ENCODE results near the gene NTNG1.

Gene NTNG1

DNA sequence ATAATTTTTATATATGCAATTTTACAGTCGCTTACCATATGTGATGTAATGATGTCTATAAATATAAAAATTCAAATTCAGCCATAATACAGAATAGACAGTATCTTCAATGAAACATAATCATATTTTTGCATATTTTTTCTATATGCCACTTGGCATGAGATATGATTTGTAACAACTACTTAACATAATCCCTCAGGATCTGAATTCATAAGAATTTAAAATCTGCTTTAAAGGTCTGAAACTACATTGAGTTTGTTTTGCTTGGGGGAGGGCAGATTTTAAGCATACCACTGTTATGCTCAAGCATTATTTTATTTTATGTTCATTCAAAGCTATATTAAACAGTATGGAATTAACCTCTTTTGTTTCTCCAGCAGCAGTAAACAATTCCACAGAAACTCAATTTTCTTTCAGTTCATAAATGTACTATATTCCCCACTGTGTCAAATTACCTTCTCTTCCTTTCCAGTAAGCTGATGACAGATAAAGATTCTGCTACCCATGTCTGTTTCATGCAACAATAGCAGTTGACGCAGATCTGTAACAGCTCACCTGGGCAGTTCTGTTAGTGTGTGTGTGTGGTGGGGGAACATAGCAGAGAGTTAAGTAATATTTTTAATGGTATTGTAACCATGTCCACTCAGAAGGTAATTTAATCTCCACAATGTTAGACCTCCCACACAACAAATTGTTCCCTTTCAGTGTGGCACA is 224.8 kb downstream of the NTNG1 start:
- Mint-ChIP-seq H3K27me3 (peaks cover 16% of the 10 kb centered on the region), H3K9me3 (no peaks in the 10 kb centered on the region), H3K4me3 (no peak overlapping the region), H3K36me3 (ENCODE audit: insufficient read depth) (no peaks in the 10 kb centered on the region), H3K4me1 (no peaks in the 10 kb centered on the region), H3K27ac (ENCODE audit: low read depth) (no peak overlapping the region)
- ATAC-seq (replicated peaks; ENCODE audit: extremely low read depth, poor library complexity, severe bottlenecking) (no peak), DNase-seq (ENCODE audit: low spot score in 2 of 2) (no peak)

GRCh38 chr1:107378426-107378825 is 237.6 kb downstream of the NTNG1 start:
- DNase-seq (ENCODE audit: low spot score in 2 of 2) (no peak), ATAC-seq (replicated peaks; ENCODE audit: extremely low read depth, poor library complexity, severe bottlenecking) (no peak)
- Mint-ChIP-seq H3K4me1 (no peaks in the 10 kb centered on the region), H3K9me3 (no peaks in the 10 kb centered on the region), H3K27me3 (peaks cover 57% of the 10 kb centered on the region), H3K36me3 (ENCODE audit: insufficient read depth) (no peaks in the 10 kb centered on the region), H3K27ac (ENCODE audit: low read depth) (no peak overlapping the region), H3K4me3 (no peak overlapping the region)

GRCh38 chr1:107378866-107379265 is 238.0 kb downstream of the NTNG1 start:
- Mint-ChIP-seq H3K27ac (ENCODE audit: low read depth) (no peak overlapping the region), H3K36me3 (ENCODE audit: insufficient read depth) (no peaks in the 10 kb centered on the region), H3K27me3 (peaks cover 52% of the 10 kb centered on the region), H3K9me3 (no peaks in the 10 kb centered on the region), H3K4me1 (no peaks in the 10 kb centered on the region), H3K4me3 (no peak overlapping the region)
- DNase-seq (ENCODE audit: low spot score in 2 of 2): no peak
- ATAC-seq (replicated peaks; ENCODE audit: extremely low read depth, poor library complexity, severe bottlenecking): no peak

DNA sequence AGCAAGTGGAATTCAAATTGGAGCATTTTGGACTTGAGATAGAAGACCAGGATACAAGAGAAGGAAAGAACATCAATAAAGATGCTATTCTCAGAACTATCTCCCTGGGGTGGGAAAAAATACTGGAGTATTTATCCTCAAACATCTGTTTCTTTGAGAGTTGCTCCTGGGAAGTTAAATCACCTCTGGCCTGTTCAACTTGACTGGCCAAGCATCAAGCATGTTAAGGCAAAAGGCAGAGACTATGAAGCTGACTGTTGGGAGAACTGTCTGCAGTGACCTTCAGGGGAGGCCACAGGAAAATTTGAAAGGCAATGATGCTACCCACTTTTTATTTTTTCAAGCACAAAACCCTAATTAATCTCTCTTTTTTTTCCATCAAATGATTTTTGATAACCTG is 239.0 kb downstream of the NTNG1 start:
- no peak overlapping the region for H3K4me3 Mint-ChIP-seq
- H3K27ac Mint-ChIP-seq (ENCODE audit: low read depth): no peak overlapping the region
- no peaks in the 10 kb centered on the region for H3K9me3 Mint-ChIP-seq
- H3K27me3 Mint-ChIP-seq: peaks cover 43% of the 10 kb centered on the region
- no peaks in the 10 kb centered on the region for H3K36me3 Mint-ChIP-seq (ENCODE audit: insufficient read depth)
- H3K4me1 Mint-ChIP-seq: no peaks in the 10 kb centered on the region
- DNase-seq (ENCODE audit: low spot score in 2 of 2) (no peak), ATAC-seq (replicated peaks; ENCODE audit: extremely low read depth, poor library complexity, severe bottlenecking) (no peak)

DNA sequence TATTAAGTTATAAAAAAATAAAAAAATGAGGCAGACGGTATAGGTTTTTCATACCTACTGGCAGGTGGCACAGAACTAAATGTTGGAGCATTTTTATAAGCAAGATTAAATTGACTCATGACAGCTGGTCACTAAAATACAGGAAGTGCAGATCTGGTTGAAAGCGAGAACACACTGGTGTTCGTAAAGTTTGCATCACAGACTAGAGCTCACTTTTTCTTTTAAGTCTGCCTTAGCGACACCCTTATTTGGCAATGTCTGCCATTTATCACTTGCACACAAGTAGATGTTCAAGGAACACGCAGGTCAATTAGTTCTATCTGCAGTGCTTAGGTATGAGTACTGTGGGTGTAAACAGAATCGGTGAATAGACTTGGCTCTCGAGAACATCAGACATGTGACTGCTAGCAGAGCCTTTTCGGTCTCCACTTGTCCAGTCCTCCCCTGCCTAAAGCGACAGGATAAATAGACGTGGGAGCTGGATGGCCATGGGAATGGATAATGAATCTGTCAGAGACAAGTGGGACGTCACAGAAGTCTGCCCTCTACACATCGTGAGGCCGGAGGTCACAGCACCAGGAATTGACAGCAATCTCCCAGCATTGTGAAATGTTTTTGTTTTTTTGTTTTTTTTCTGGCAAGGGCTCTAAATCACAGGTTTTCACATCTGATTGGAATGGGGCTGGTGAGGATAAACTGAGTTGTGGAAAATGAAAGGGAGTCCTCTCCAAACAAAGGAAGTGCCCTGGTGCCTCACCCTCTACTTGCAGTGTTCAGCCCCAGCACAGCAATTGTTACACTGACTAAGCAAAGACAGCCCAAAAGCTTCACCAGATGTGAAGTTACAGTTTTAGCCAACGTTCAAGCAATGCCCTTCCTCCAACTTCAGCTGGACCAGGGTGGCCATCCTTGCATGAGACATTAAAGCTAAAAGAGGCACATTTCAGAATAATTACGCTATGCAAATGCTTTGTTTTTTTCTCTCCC is 248.9 kb downstream of the NTNG1 start:
- peaks cover 36% of the 10 kb centered on the region for H3K27me3 Mint-ChIP-seq
- H3K4me3 Mint-ChIP-seq: no peak overlapping the region
- H3K9me3 Mint-ChIP-seq: peaks cover 17% of the 10 kb centered on the region
- no peak for ATAC-seq (replicated peaks; ENCODE audit: extremely low read depth, poor library complexity, severe bottlenecking)
- H3K27ac Mint-ChIP-seq (ENCODE audit: low read depth): no peak overlapping the region
- no peaks in the 10 kb centered on the region for H3K36me3 Mint-ChIP-seq (ENCODE audit: insufficient read depth)
- H3K4me1 Mint-ChIP-seq: no peaks in the 10 kb centered on the region
- no peak for DNase-seq (ENCODE audit: low spot score in 2 of 2)

GRCh38 chr1:107394301-107394700 is 253.5 kb downstream of the NTNG1 start:
- Mint-ChIP-seq H3K36me3 (ENCODE audit: insufficient read depth) (no peaks in the 10 kb centered on the region), H3K9me3 (peaks cover 13% of the 10 kb centered on the region)

DNA sequence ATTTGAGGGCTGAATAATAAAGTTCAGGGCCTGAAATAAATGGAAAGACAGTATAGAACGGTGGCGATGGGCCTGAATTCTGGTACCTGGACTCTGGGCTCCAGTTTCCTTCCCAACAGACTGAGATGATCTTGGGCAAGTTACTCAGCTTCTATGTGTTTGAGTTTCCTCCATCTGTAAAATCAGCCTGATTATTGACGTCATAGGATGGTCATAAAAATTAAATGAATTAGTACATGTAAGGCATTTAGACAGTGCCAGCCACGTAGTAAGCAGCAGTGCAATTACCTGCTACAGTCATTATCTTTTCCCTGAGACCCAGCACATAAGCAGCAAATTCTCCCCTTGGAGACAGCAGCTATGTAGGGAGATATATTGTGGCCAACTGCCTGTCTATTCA is 260.9 kb downstream of the NTNG1 start:
- DNase-seq (ENCODE audit: low spot score in 2 of 2) (no peak), ATAC-seq (replicated peaks; ENCODE audit: extremely low read depth, poor library complexity, severe bottlenecking) (no peak)
- Mint-ChIP-seq H3K4me3 (no peak overlapping the region), H3K27me3 (peaks cover 16% of the 10 kb centered on the region), H3K4me1 (no peaks in the 10 kb centered on the region), H3K36me3 (ENCODE audit: insufficient read depth) (no peaks in the 10 kb centered on the region), H3K27ac (ENCODE audit: low read depth) (no peak overlapping the region), H3K9me3 (no peaks in the 10 kb centered on the region)

More at GRCh38 chr1:107394301-107394700, 253.5 kb downstream of the NTNG1 start:
- no peaks in the 10 kb centered on the region for H3K4me1 Mint-ChIP-seq
- no peak for ATAC-seq (replicated peaks; ENCODE audit: extremely low read depth, poor library complexity, severe bottlenecking)
- peaks cover 42% of the 10 kb centered on the region for H3K27me3 Mint-ChIP-seq
- H3K27ac Mint-ChIP-seq (ENCODE audit: low read depth): no peak overlapping the region
- H3K4me3 Mint-ChIP-seq: no peak overlapping the region
- DNase-seq (ENCODE audit: low spot score in 2 of 2): no peak

DNA sequence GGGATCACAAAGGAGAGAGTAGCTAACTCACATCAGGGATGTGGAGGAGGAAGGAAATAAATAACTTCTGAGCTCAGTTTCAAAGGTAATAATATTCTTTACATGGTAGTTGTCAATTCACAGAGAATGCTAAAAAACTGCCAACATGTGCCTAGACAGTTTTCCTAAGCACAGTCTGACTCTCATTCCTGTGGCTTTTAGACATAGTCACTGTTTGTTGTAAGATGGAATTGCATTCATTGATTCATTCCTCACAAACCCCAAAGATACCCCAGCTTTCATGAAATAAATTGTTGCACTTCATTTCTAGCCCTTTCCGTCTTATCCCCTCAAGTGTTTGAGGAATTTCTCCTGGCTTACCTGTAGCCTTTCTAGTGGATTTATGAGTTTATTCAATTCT is 263.9 kb downstream of the NTNG1 start:
- Mint-ChIP-seq H3K36me3 (ENCODE audit: insufficient read depth) (no peaks in the 10 kb centered on the region), H3K4me3 (no peak overlapping the region), H3K9me3 (no peaks in the 10 kb centered on the region), H3K4me1 (no peaks in the 10 kb centered on the region), H3K27ac (ENCODE audit: low read depth) (no peak overlapping the region), H3K27me3 (peaks cover 19% of the 10 kb centered on the region)
- no peak for ATAC-seq (replicated peaks; ENCODE audit: extremely low read depth, poor library complexity, severe bottlenecking)
- no peak for DNase-seq (ENCODE audit: low spot score in 2 of 2)

GRCh38 chr1:107405236-107405635 is 264.4 kb downstream of the NTNG1 start:
- no peak overlapping the region for H3K4me3 Mint-ChIP-seq
- no peaks in the 10 kb centered on the region for H3K4me1 Mint-ChIP-seq
- no peak for DNase-seq (ENCODE audit: low spot score in 2 of 2)
- H3K27me3 Mint-ChIP-seq: peaks cover 19% of the 10 kb centered on the region
- H3K27ac Mint-ChIP-seq (ENCODE audit: low read depth): no peak overlapping the region
- H3K9me3 Mint-ChIP-seq: no peaks in the 10 kb centered on the region
- no peak for ATAC-seq (replicated peaks; ENCODE audit: extremely low read depth, poor library complexity, severe bottlenecking)
- H3K36me3 Mint-ChIP-seq (ENCODE audit: insufficient read depth): no peaks in the 10 kb centered on the region

GRCh38 chr1:107407011-107407410 is 266.2 kb downstream of the NTNG1 start:
- H3K4me3 Mint-ChIP-seq: no peak overlapping the region
- no peak for ATAC-seq (replicated peaks; ENCODE audit: extremely low read depth, poor library complexity, severe bottlenecking)
- no peaks in the 10 kb centered on the region for H3K36me3 Mint-ChIP-seq (ENCODE audit: insufficient read depth)
- no peak overlapping the region for H3K27ac Mint-ChIP-seq (ENCODE audit: low read depth)
- H3K9me3 Mint-ChIP-seq: no peaks in the 10 kb centered on the region
- DNase-seq (ENCODE audit: low spot score in 2 of 2): no peak
- peaks cover 21% of the 10 kb centered on the region for H3K27me3 Mint-ChIP-seq
- H3K4me1 Mint-ChIP-seq: no peaks in the 10 kb centered on the region

DNA sequence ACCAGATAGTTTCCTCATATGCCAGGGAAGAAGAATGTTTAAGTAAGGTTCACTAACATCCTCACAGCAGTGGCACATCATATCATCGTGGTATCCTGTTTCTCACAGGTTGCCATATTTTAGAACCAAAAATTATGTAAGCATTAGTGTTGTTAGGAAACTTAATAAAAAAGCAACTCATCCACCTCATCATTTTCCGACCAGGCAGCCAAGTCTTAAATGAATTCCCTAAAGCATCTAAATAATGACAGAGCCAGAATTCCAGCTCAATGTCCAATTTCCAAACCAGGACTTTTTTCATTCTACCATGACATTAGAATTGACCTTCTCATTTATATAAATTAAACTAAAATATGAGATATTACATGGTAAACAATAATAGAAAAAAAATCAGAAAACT is 272.7 kb downstream of the NTNG1 start:
- H3K4me3 Mint-ChIP-seq: no peak overlapping the region
- no peaks in the 10 kb centered on the region for H3K36me3 Mint-ChIP-seq (ENCODE audit: insufficient read depth)
- H3K9me3 Mint-ChIP-seq: no peaks in the 10 kb centered on the region
- no peaks in the 10 kb centered on the region for H3K4me1 Mint-ChIP-seq
- no peak for DNase-seq (ENCODE audit: low spot score in 2 of 2)
- no peak overlapping the region for H3K27ac Mint-ChIP-seq (ENCODE audit: low read depth)
- peaks cover 17% of the 10 kb centered on the region for H3K27me3 Mint-ChIP-seq
- no peak for ATAC-seq (replicated peaks; ENCODE audit: extremely low read depth, poor library complexity, severe bottlenecking)

- no peaks in the 10 kb centered on the region for H3K9me3 Mint-ChIP-seq
- H3K27ac Mint-ChIP-seq (ENCODE audit: low read depth): no peak overlapping the region
- ATAC-seq (replicated peaks; ENCODE audit: extremely low read depth, poor library complexity, severe bottlenecking) (no peak), DNase-seq (ENCODE audit: low spot score in 2 of 2) (no peak)
- H3K27me3 Mint-ChIP-seq: peaks cover 21% of the 10 kb centered on the region
- H3K4me1 Mint-ChIP-seq: no peaks in the 10 kb centered on the region
- no peak overlapping the region for H3K4me3 Mint-ChIP-seq
- H3K36me3 Mint-ChIP-seq (ENCODE audit: insufficient read depth): no peaks in the 10 kb centered on the region
These were observed 273.1 kb downstream of the NTNG1 start for GRCh38 chr1:107413951-107414350.

DNA sequence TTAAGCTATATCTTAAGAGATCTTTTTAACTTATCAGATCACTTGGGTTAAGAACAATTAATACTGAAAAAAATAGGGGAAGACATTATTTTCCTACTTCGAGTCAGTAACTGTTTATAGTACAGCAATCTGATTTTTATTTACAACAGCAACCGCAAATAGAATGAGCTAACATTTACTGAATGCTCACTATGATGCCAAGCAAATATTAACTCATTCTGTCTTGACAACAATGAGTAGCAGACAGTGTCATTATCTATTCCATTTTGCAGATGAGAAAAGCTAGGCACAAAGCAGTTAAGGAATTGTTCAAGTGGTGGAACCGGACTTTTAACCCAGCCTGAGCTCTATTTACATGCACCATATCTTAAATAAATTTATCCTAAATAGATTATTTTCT is 273.7 kb downstream of the NTNG1 start:
- Mint-ChIP-seq H3K9me3 (no peaks in the 10 kb centered on the region), H3K4me1 (no peaks in the 10 kb centered on the region), H3K27me3 (peaks cover 27% of the 10 kb centered on the region), H3K4me3 (no peak overlapping the region), H3K36me3 (ENCODE audit: insufficient read depth) (no peaks in the 10 kb centered on the region), H3K27ac (ENCODE audit: low read depth) (no peak overlapping the region)
- ATAC-seq (replicated peaks; ENCODE audit: extremely low read depth, poor library complexity, severe bottlenecking) (no peak), DNase-seq (ENCODE audit: low spot score in 2 of 2) (no peak)
